SK-N-SH treated with all-trans-retinoic acid at 6 μM for 48 hours (cell line): ENCODE measurements around the gene TUBGCP3.

Experiments
- ATAC-seq: fragments of 200-7000 bp; cut with Tn5 transposase; 3 replicates; pipeline ENCODE4 v1.9.1; 2020; ENCODE audit warnings: mild to moderate bottlenecking, moderate library complexity
- ARNTL ChIP-seq: fragments of 450-650 bp; formaldehyde crosslinking; IDR thresholded peaks from 2 replicates; pipeline ENCODE4 v1.5.0; 2020; ENCODE audit warnings: low read depth, mild to moderate bottlenecking, moderate library complexity, borderline replicate concordance
- BACH2 ChIP-seq: fragments of 250-450 bp; sonication (Bioruptor Pico); IDR thresholded peaks from 2 replicates; pipeline ENCODE4 v1.9.0; 2021; ENCODE audit warnings: mild to moderate bottlenecking, borderline replicate concordance
- CSDC2 ChIP-seq: fragments of 250-450 bp; sonication (Bioruptor Pico); IDR thresholded peaks from 2 replicates; pipeline ENCODE4 v1.5.0; 2020; ENCODE audit warnings: mild to moderate bottlenecking, moderate library complexity
- ESRRG ChIP-seq: fragments of 250-450 bp; sonication (Bioruptor Pico); IDR thresholded peaks from 2 replicates; pipeline ENCODE4 v1.6.1; 2021; ENCODE audit warnings: mild to moderate bottlenecking
- GLIS3 ChIP-seq: fragments of 250-450 bp; sonication (Bioruptor Pico); IDR thresholded peaks from 2 replicates; pipeline ENCODE4 v1.5.0; 2020; ENCODE audit warnings: mild to moderate bottlenecking, moderate library complexity
- ISL1 ChIP-seq: fragments of 250-450 bp; sonication (Bioruptor Pico); IDR thresholded peaks from 2 replicates; pipeline ENCODE4 v2.1.2; 2022; ENCODE audit warnings: mild to moderate bottlenecking, moderate library complexity
- OSR1 ChIP-seq: fragments of 250-450 bp; sonication (Bioruptor Pico); IDR thresholded peaks from 2 replicates; pipeline ENCODE4 v1.8.0; 2022; ENCODE audit warnings: moderate library complexity, mild to moderate bottlenecking, inconsistent platforms
- PATZ1 ChIP-seq: fragments of 250-450 bp; sonication (Bioruptor Pico); IDR thresholded peaks from 2 replicates; pipeline ENCODE4 v1.8.0; 2020; ENCODE audit warnings: mild to moderate bottlenecking, moderate library complexity, borderline replicate concordance
- PPARA ChIP-seq: fragments of 250-450 bp; sonication (Bioruptor Pico); IDR thresholded peaks from 2 replicates; pipeline ENCODE4 v1.5.0; 2020; ENCODE audit warnings: mild to moderate bottlenecking, borderline replicate concordance
- RARB ChIP-seq: fragments of 250-450 bp; sonication (Bioruptor Pico); IDR thresholded peaks from 2 replicates; pipeline ENCODE4 v1.8.0; 2021; ENCODE audit warnings: mild to moderate bottlenecking, moderate library complexity
- SNAI2 ChIP-seq: fragments of 250-450 bp; sonication (Bioruptor Pico); IDR thresholded peaks from 2 replicates; pipeline ENCODE4 v1.5.0; 2020; ENCODE audit warnings: mild to moderate bottlenecking, moderate library complexity
- TCF4 ChIP-seq: fragments of 250-450 bp; sonication (Bioruptor Pico); IDR thresholded peaks from 2 replicates; pipeline ENCODE4 v1.8.0; 2021; ENCODE audit warnings: mild to moderate bottlenecking, moderate library complexity, borderline replicate concordance
- TOX ChIP-seq: fragments of 250-450 bp; sonication (Bioruptor Pico); IDR thresholded peaks from 2 replicates; pipeline ENCODE4 v1.8.0; 2021; ENCODE audit warnings: mild to moderate bottlenecking, moderate library complexity, borderline replicate concordance
- ZC3H10 ChIP-seq: fragments of 250-450 bp; sonication (Bioruptor Pico); IDR thresholded peaks from 2 replicates; pipeline ENCODE4 v1.5.1; 2021; ENCODE audit warnings: mild to moderate bottlenecking, moderate library complexity
- ZFP3 ChIP-seq: fragments of 250-450 bp; sonication (Bioruptor Pico); IDR thresholded peaks from 2 replicates; pipeline ENCODE4 v1.5.0; 2020; ENCODE audit warnings: mild to moderate bottlenecking, moderate library complexity
- ZFP30 ChIP-seq: fragments of 450-650 bp; formaldehyde crosslinking; IDR thresholded peaks from 2 replicates; pipeline ENCODE4 v1.5.0; 2022; ENCODE audit warnings: mild to moderate bottlenecking, moderate library complexity
- ZNF565 ChIP-seq: fragments of 450-650 bp; formaldehyde crosslinking; conservative IDR thresholded peaks from 2 replicates; pipeline ENCODE4 v1.5.0; 2020; ENCODE audit warnings: low read depth, mild to moderate bottlenecking, moderate library complexity
- ZNF70 ChIP-seq: fragments of 450-650 bp; formaldehyde crosslinking; IDR thresholded peaks from 2 replicates; pipeline ENCODE4 v1.5.0; 2020; ENCODE audit warnings: mild to moderate bottlenecking, moderate library complexity
- ZNF8 ChIP-seq: fragments of 450-650 bp; formaldehyde crosslinking; IDR thresholded peaks from 2 replicates; pipeline ENCODE4 v1.5.0; 2020; ENCODE audit warnings: mild to moderate bottlenecking, moderate library complexity
- TF ChIP-seq, protein P1 (sequence below): fragments of 250-450 bp; sonication (Bioruptor Pico); IDR thresholded peaks from 2 replicates; pipeline ENCODE4 v1.5.1; 2021; ENCODE audit warnings: mild to moderate bottlenecking, moderate library complexity
- TF ChIP-seq, protein P2 (sequence below): fragments of 250-450 bp; sonication (Bioruptor Pico); IDR thresholded peaks from 2 replicates; pipeline ENCODE4 v1.8.0; 2021; ENCODE audit warnings: low read depth, mild to moderate bottlenecking, moderate library complexity, borderline replicate concordance
- TF ChIP-seq, protein P3 (sequence below): fragments of 250-450 bp; sonication (Bioruptor Pico); IDR thresholded peaks from 2 replicates; pipeline ENCODE4 v1.5.0; 2020; ENCODE audit warnings: mild to moderate bottlenecking, moderate library complexity
- TF ChIP-seq, protein P4 (sequence below): fragments of 250-450 bp; sonication (Bioruptor Pico); IDR thresholded peaks from 2 replicates; pipeline ENCODE4 v1.5.1; 2020; ENCODE audit warnings: low read depth, mild to moderate bottlenecking, moderate library complexity

TUBGCP3 gene

DNA sequence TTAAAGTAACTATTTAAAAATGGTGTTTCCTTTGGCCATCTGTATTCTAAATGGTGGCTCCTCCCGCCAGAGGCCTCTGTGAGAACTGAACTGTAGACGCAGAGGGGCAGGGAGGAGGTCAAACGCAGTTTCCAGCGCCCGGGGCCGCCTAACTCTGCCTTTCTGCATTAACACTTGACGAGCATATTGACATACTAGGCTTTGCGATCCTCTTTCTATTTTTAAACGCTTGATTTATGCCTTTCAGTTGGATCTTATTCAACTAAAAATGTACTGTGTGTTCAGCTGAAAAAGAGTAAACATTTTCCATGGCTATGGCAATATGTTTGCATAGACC is 137.1 kb downstream of the TUBGCP3 start:
- ATAC-seq: no peak
- no peak for TF ChIP-seq ZNF565 (CRISPR knock-in tag)
- TF ChIP-seq CSDC2 (CRISPR knock-in tag): no peak
- TF ChIP-seq ISL1 (CRISPR knock-in tag): no peak
- TF ChIP-seq, protein P1, sequence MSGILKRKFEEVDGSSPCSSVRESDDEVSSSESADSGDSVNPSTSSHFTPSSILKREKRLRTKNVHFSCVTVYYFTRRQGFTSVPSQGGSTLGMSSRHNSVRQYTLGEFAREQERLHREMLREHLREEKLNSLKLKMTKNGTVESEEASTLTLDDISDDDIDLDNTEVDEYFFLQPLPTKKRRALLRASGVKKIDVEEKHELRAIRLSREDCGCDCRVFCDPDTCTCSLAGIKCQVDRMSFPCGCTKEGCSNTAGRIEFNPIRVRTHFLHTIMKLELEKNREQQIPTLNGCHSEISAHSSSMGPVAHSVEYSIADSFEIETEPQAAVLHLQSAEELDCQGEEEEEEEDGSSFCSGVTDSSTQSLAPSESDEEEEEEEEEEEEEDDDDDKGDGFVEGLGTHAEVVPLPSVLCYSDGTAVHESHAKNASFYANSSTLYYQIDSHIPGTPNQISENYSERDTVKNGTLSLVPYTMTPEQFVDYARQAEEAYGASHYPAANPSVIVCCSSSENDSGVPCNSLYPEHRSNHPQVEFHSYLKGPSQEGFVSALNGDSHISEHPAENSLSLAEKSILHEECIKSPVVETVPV (CRISPR knock-in tag): no peak
- no peak for TF ChIP-seq RARB
- no peak for TF ChIP-seq ARNTL (CRISPR knock-in tag)
- no peak for TF ChIP-seq ZNF70 (CRISPR knock-in tag)
- TF ChIP-seq ZFP30 (CRISPR knock-in tag): no peak
- no peak for TF ChIP-seq SNAI2 (CRISPR knock-in tag)
- TF ChIP-seq, protein P2, sequence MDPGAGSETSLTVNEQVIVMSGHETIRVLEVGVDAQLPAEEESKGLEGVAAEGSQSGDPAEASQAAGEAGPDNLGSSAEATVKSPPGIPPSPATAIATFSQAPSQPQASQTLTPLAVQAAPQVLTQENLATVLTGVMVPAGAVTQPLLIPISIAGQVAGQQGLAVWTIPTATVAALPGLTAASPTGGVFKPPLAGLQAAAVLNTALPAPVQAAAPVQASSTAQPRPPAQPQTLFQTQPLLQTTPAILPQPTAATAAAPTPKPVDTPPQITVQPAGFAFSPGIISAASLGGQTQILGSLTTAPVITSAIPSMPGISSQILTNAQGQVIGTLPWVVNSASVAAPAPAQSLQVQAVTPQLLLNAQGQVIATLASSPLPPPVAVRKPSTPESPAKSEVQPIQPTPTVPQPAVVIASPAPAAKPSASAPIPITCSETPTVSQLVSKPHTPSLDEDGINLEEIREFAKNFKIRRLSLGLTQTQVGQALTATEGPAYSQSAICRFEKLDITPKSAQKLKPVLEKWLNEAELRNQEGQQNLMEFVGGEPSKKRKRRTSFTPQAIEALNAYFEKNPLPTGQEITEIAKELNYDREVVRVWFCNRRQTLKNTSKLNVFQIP: no peak
- TF ChIP-seq GLIS3: no peak
- no peak for TF ChIP-seq ZC3H10 (CRISPR knock-in tag)
- no peak for TF ChIP-seq PPARA (CRISPR knock-in tag)
- TF ChIP-seq, protein P3, sequence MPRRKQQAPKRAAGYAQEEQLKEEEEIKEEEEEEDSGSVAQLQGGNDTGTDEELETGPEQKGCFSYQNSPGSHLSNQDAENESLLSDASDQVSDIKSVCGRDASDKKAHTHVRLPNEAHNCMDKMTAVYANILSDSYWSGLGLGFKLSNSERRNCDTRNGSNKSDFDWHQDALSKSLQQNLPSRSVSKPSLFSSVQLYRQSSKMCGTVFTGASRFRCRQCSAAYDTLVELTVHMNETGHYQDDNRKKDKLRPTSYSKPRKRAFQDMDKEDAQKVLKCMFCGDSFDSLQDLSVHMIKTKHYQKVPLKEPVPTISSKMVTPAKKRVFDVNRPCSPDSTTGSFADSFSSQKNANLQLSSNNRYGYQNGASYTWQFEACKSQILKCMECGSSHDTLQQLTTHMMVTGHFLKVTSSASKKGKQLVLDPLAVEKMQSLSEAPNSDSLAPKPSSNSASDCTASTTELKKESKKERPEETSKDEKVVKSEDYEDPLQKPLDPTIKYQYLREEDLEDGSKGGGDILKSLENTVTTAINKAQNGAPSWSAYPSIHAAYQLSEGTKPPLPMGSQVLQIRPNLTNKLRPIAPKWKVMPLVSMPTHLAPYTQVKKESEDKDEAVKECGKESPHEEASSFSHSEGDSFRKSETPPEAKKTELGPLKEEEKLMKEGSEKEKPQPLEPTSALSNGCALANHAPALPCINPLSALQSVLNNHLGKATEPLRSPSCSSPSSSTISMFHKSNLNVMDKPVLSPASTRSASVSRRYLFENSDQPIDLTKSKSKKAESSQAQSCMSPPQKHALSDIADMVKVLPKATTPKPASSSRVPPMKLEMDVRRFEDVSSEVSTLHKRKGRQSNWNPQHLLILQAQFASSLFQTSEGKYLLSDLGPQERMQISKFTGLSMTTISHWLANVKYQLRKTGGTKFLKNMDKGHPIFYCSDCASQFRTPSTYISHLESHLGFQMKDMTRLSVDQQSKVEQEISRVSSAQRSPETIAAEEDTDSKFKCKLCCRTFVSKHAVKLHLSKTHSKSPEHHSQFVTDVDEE: no peak
- no peak for TF ChIP-seq ESRRG (CRISPR knock-in tag)
- no peak for TF ChIP-seq OSR1 (CRISPR knock-in tag)
- TF ChIP-seq, protein P4, sequence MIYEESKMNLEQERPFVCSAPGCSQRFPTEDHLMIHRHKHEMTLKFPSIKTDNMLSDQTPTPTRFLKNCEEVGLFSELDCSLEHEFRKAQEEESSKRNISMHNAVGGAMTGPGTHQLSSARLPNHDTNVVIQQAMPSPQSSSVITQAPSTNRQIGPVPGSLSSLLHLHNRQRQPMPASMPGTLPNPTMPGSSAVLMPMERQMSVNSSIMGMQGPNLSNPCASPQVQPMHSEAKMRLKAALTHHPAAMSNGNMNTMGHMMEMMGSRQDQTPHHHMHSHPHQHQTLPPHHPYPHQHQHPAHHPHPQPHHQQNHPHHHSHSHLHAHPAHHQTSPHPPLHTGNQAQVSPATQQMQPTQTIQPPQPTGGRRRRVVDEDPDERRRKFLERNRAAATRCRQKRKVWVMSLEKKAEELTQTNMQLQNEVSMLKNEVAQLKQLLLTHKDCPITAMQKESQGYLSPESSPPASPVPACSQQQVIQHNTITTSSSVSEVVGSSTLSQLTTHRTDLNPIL (CRISPR knock-in tag): no peak
- no peak for TF ChIP-seq ZFP3 (CRISPR knock-in tag)
- TF ChIP-seq TOX (CRISPR knock-in tag): no peak
- no peak for TF ChIP-seq BACH2 (CRISPR knock-in tag)

DNA sequence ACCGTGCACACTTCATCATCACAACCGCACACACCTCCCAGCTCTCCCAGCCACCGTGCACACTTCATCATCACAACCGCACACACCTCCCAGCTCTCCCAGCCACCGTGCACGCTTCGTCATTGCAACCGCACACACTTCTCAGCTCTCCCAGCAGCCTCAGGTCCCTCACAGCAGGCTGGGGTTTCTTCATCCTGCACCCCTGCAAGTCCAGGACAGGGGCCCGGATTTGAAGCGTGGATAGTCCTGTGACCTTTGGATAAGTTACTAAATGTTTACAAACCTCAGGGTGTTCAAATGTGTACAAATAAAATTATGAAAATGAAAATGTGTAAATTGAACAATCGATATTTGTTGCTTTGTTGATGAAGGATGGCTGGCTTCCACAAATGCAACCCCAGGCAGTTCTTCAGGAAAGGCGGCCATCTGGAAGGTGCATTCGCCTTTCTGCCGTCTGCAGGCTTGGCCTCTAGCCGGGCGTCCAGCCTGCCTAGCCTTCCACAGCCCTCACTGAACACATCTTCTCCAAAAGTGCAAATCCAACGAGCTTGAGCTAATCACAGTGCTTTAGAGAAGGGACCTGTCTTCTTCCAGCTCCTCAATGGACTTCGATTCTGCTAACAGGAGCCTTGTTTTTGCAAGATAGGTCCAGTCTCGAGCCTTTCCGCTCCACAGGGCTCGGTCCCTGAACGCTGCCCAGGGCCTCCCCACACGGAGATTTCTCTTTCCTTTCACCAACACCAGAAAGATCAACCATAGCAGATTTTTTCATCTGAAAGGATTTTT is 137.6 kb downstream of the TUBGCP3 start:
- no peak for ATAC-seq
- TF ChIP-seq ARNTL (CRISPR knock-in tag) (no peak), TOX (CRISPR knock-in tag) (no peak), PPARA (CRISPR knock-in tag) (no peak), BACH2 (CRISPR knock-in tag) (no peak), PATZ1 (no peak), ZNF8 (CRISPR knock-in tag) (no peak), ZFP3 (CRISPR knock-in tag) (no peak), ZFP30 (CRISPR knock-in tag) (no peak), RARB (no peak), GLIS3 (no peak), ISL1 (CRISPR knock-in tag) (no peak), CSDC2 (CRISPR knock-in tag) (no peak), ZC3H10 (CRISPR knock-in tag) (no peak), TCF4 (CRISPR knock-in tag) (no peak)
- TF ChIP-seq, protein P1 (CRISPR knock-in tag): no peak
- TF ChIP-seq, protein P2: no peak
- TF ChIP-seq, protein P3: no peak
